ENCODE data around the gene ADAD2.

DNA sequence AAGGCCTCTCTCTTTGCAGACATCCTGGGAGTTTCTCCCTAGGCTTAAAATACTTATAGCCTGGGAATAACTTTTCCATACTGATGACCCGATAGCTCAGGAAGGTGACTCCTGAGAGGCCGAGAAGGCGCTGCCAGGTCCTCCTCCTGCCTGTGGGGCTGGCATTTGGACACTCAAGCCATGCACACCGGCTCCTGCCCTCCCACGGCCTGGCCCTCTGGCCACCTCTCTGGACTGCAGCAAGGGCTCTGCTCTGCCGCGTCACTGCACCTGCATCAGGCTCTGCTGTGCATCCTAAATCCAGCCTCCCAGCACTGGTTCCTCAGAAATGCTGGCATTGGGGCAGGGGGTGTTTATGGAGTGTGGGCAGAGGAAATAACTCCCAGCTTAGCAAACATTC lies 34.6 kb downstream of the ADAD2 start:
- no peak for TF ChIP-seq POLR2AphosphoS5 (IDR thresholded peaks at IDR 0.05)
- TF ChIP-seq, protein P1, sequence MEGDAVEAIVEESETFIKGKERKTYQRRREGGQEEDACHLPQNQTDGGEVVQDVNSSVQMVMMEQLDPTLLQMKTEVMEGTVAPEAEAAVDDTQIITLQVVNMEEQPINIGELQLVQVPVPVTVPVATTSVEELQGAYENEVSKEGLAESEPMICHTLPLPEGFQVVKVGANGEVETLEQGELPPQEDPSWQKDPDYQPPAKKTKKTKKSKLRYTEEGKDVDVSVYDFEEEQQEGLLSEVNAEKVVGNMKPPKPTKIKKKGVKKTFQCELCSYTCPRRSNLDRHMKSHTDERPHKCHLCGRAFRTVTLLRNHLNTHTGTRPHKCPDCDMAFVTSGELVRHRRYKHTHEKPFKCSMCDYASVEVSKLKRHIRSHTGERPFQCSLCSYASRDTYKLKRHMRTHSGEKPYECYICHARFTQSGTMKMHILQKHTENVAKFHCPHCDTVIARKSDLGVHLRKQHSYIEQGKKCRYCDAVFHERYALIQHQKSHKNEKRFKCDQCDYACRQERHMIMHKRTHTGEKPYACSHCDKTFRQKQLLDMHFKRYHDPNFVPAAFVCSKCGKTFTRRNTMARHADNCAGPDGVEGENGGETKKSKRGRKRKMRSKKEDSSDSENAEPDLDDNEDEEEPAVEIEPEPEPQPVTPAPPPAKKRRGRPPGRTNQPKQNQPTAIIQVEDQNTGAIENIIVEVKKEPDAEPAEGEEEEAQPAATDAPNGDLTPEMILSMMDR (IDR thresholded peaks at IDR 0.05): no peak
